ENCODE data around the gene MAFG. TPM values are rescaled to one million over a fixed set of nuclear protein-coding genes. Genes with fewer than 3 reads are reported as not detected.

The MAFG gene
- total RNA-seq, 1 donor from 2014 or later: 24.1 TPM

- Mint-ChIP-seq H3K4me3 (peak overlapping the region; percentile 78), H3K27me3 (ENCODE audit: low read depth) (no peaks in the 10 kb centered on the region), H3K9me3 (no peaks in the 10 kb centered on the region), H3K4me1 (peaks cover 11% of the 10 kb centered on the region), H3K36me3 (peaks cover 17% of the 10 kb centered on the region), H3K27ac (peak overlapping the region; percentile 93)
- TF ChIP-seq CTCF (IDR thresholded peaks at IDR 0.05; ENCODE audit: unreplicated experiment): no peak
- DNase-seq (ENCODE audit: low spot score in 2 of 2, unreplicated experiment in 2 of 2): peak in 1 of 2 experiments; percentile 20
Observed at GRCh38 chr17:81890447-81891302, 36.9 kb downstream of the MAFG start.

GRCh38 chr17:81889602-81890001 lies 37.9 kb downstream of the MAFG start:
- H3K27ac Mint-ChIP-seq: peak overlapping the region; percentile 47
- H3K36me3 Mint-ChIP-seq: peaks cover 23% of the 10 kb centered on the region
- H3K4me3 Mint-ChIP-seq: peak overlapping the region; percentile 78
- H3K27me3 Mint-ChIP-seq (ENCODE audit: low read depth): no peaks in the 10 kb centered on the region
- no peak for TF ChIP-seq CTCF (IDR thresholded peaks at IDR 0.05; ENCODE audit: unreplicated experiment)
- DNase-seq (ENCODE audit: low spot score in 2 of 2, unreplicated experiment in 2 of 2): no peak
- peaks cover 11% of the 10 kb centered on the region for H3K4me1 Mint-ChIP-seq
- H3K9me3 Mint-ChIP-seq: no peaks in the 10 kb centered on the region

GRCh38 chr17:81888988-81889595 lies 38.4 kb downstream of the MAFG start:
- peak overlapping the region; percentile 56 for H3K4me3 Mint-ChIP-seq
- no peak for TF ChIP-seq CTCF (IDR thresholded peaks at IDR 0.05; ENCODE audit: unreplicated experiment)
- DNase-seq (ENCODE audit: low spot score in 2 of 2, unreplicated experiment in 2 of 2): no peak
- no peaks in the 10 kb centered on the region for H3K9me3 Mint-ChIP-seq
- H3K4me1 Mint-ChIP-seq: peaks cover 11% of the 10 kb centered on the region
- no peaks in the 10 kb centered on the region for H3K27me3 Mint-ChIP-seq (ENCODE audit: low read depth)
- H3K27ac Mint-ChIP-seq: peak overlapping the region; percentile 47
- H3K36me3 Mint-ChIP-seq: peaks cover 28% of the 10 kb centered on the region

- TF ChIP-seq CTCF (IDR thresholded peaks at IDR 0.05; ENCODE audit: unreplicated experiment): no peak
Observed at GRCh38 chr17:81888105-81888987, 39.2 kb downstream of the MAFG start.

GRCh38 chr17:81885869-81886548 lies 41.5 kb downstream of the MAFG start:
- Mint-ChIP-seq H3K36me3 (peaks cover 39% of the 10 kb centered on the region), H3K9me3 (no peaks in the 10 kb centered on the region), H3K4me1 (peaks cover 7% of the 10 kb centered on the region), H3K27me3 (ENCODE audit: low read depth) (no peaks in the 10 kb centered on the region), H3K27ac (no peak overlapping the region), H3K4me3 (no peak overlapping the region)
- no peak for DNase-seq (ENCODE audit: low spot score in 2 of 2, unreplicated experiment in 2 of 2)
- no peak for TF ChIP-seq CTCF (IDR thresholded peaks at IDR 0.05; ENCODE audit: unreplicated experiment)

More at GRCh38 chr17:81888105-81888987, 39.2 kb downstream of the MAFG start:
- peaks cover 11% of the 10 kb centered on the region for H3K4me1 Mint-ChIP-seq
- peaks cover 30% of the 10 kb centered on the region for H3K36me3 Mint-ChIP-seq
- peak in 1 of 2 experiments; percentile 18 for DNase-seq (ENCODE audit: low spot score in 2 of 2, unreplicated experiment in 2 of 2)
- no peaks in the 10 kb centered on the region for H3K27me3 Mint-ChIP-seq (ENCODE audit: low read depth)
- H3K27ac Mint-ChIP-seq: no peak overlapping the region
- no peaks in the 10 kb centered on the region for H3K9me3 Mint-ChIP-seq
- peak overlapping the region; percentile 56 for H3K4me3 Mint-ChIP-seq

Measured in mesothelial cell of epicardium (in vitro differentiated cells).